ENCODE results near the gene HRH2. TPM values are rescaled to one million over a fixed set of nuclear protein-coding genes. Genes with fewer than 3 reads are reported as not detected.

The HRH2 gene
- total and polyA plus RNA-seq, 4 donors, result 1.8 to 36.1 (median 9.9) TPM

GRCh38 chr5:175617447-175617846 is 40.4 kb upstream of the HRH2 start:
- ATAC-seq (ENCODE audit: insufficient read depth, low FRiP score) (no peak), DNase-seq (no peak)
- Histone ChIP-seq H3K9ac (ENCODE audit: insufficient read depth in 1 of 2, low read length in 2 of 2) (no peak overlapping the region), H3K27me3 (ENCODE audit: control insufficient read depth in 3 of 3, insufficient read depth in 3 of 3, low read length in 2 of 3) (no peaks in the 10 kb centered on the region), H3K4me1 (ENCODE audit: control insufficient read depth in 5 of 5, insufficient read depth in 5 of 5, low read length in 5 of 5) (no peaks in the 10 kb centered on the region), H3K9me3 (ENCODE audit: control insufficient read depth in 4 of 4, insufficient read depth in 3 of 4, low read length in 3 of 4) (peaks cover 0 to 8% (median 0%) of the 10 kb centered on the region in 4 donors), H3K27ac (ENCODE audit: low read depth in 1 of 2, low read length in 1 of 2) (no peak overlapping the region), H3K4me3 (no peak overlapping the region), H3K36me3 (ENCODE audit: control insufficient read depth in 4 of 4, insufficient read depth in 4 of 4, low read length in 4 of 4) (no peaks in the 10 kb centered on the region)
- TF ChIP-seq CTCF (IDR thresholded peaks at IDR 0.05; ENCODE audit: control extremely low read depth, extremely low read depth), result no peak
- 44 to 61% methylated on average over 6 of the region's 6 CpGs for WGBS, 2 donors

GRCh38 chr5:175620527-175620926 is 37.3 kb upstream of the HRH2 start:
- H3K36me3 ChIP-seq (ENCODE audit: control insufficient read depth in 4 of 4, insufficient read depth in 4 of 4, low read length in 4 of 4), result no peaks in the 10 kb centered on the region
- no peak for TF ChIP-seq CTCF (IDR thresholded peaks at IDR 0.05; ENCODE audit: control extremely low read depth, extremely low read depth)
- DNase-seq (no peak), ATAC-seq (ENCODE audit: insufficient read depth, low FRiP score) (no peak)
- no peak overlapping the region for H3K27ac ChIP-seq (ENCODE audit: low read depth in 1 of 2, low read length in 1 of 2)
- WGBS, 2 donors, result 83 to 94% methylated on average over 1 of the region's 1 CpG
- H3K4me3 ChIP-seq, result no peak overlapping the region
- H3K27me3 ChIP-seq (ENCODE audit: control insufficient read depth in 3 of 3, insufficient read depth in 3 of 3, low read length in 2 of 3), result no peaks in the 10 kb centered on the region
- no peak overlapping the region for H3K9ac ChIP-seq (ENCODE audit: insufficient read depth in 1 of 2, low read length in 2 of 2)
- H3K9me3 ChIP-seq (ENCODE audit: control insufficient read depth in 4 of 4, insufficient read depth in 3 of 4, low read length in 3 of 4), result peaks cover 0 to 17% (median 0%) of the 10 kb centered on the region in 4 donors
- H3K4me1 ChIP-seq (ENCODE audit: control insufficient read depth in 5 of 5, insufficient read depth in 5 of 5, low read length in 5 of 5), result peaks cover 0 to 1% (median 0%) of the 10 kb centered on the region in 5 donors

GRCh38 chr5:175621971-175622370 is 35.9 kb upstream of the HRH2 start:
- H3K4me1 ChIP-seq (ENCODE audit: control insufficient read depth in 5 of 5, insufficient read depth in 5 of 5, low read length in 5 of 5), result peaks cover 0 to 1% (median 0%) of the 10 kb centered on the region in 5 donors
- H3K9ac ChIP-seq (ENCODE audit: insufficient read depth in 1 of 2, low read length in 2 of 2), result no peak overlapping the region
- no peak for DNase-seq
- no peak overlapping the region for H3K27ac ChIP-seq (ENCODE audit: low read depth in 1 of 2, low read length in 1 of 2)
- WGBS, 2 donors, result 71 to 79% methylated on average over 1 of the region's 1 CpG
- H3K4me3 ChIP-seq, result no peak overlapping the region
- no peaks in the 10 kb centered on the region for H3K27me3 ChIP-seq (ENCODE audit: control insufficient read depth in 3 of 3, insufficient read depth in 3 of 3, low read length in 2 of 3)
- no peak for ATAC-seq (ENCODE audit: insufficient read depth, low FRiP score)
- TF ChIP-seq CTCF (IDR thresholded peaks at IDR 0.05; ENCODE audit: control extremely low read depth, extremely low read depth), result no peak
- peaks cover 0 to 19% (median 1%) of the 10 kb centered on the region in 4 donors for H3K9me3 ChIP-seq (ENCODE audit: control insufficient read depth in 4 of 4, insufficient read depth in 3 of 4, low read length in 3 of 4)
- no peaks in the 10 kb centered on the region for H3K36me3 ChIP-seq (ENCODE audit: control insufficient read depth in 4 of 4, insufficient read depth in 4 of 4, low read length in 4 of 4)

- DNase-seq (no peak), ATAC-seq (ENCODE audit: insufficient read depth, low FRiP score) (no peak)
- 70 to 75% methylated on average over 7 of the region's 7 CpGs for WGBS, 2 donors
- no peak overlapping the region for H3K9ac ChIP-seq (ENCODE audit: insufficient read depth in 1 of 2, low read length in 2 of 2)
- H3K9me3 ChIP-seq (ENCODE audit: control insufficient read depth in 4 of 4, insufficient read depth in 3 of 4, low read length in 3 of 4), result peaks cover 0 to 19% (median 1%) of the 10 kb centered on the region in 4 donors
- no peaks in the 10 kb centered on the region for H3K36me3 ChIP-seq (ENCODE audit: control insufficient read depth in 4 of 4, insufficient read depth in 4 of 4, low read length in 4 of 4)
- H3K27ac ChIP-seq (ENCODE audit: low read depth in 1 of 2, low read length in 1 of 2), result no peak overlapping the region
- no peak for TF ChIP-seq CTCF (IDR thresholded peaks at IDR 0.05; ENCODE audit: control extremely low read depth, extremely low read depth)
- no peak overlapping the region for H3K4me3 ChIP-seq
- H3K4me1 ChIP-seq (ENCODE audit: control insufficient read depth in 5 of 5, insufficient read depth in 5 of 5, low read length in 5 of 5), result peaks cover 0 to 1% (median 0%) of the 10 kb centered on the region in 5 donors
- H3K27me3 ChIP-seq (ENCODE audit: control insufficient read depth in 3 of 3, insufficient read depth in 3 of 3, low read length in 2 of 3), result no peaks in the 10 kb centered on the region
Measured at GRCh38 chr5:175623088-175623487, 34.8 kb upstream of the HRH2 start.
